GM19467 (cell line): Measurements from ENCODE around the gene LRP1B.

ENCODE experiments used
- ATAC-seq: cut with Tn5 transposase; IDR thresholded peaks from one replicate; pipeline ENCODE4 v1.9.1; 2021; ENCODE audit warnings: mild to moderate bottlenecking, moderate library complexity; ENCODE audit not compliant: unreplicated experiment

Gene LRP1B

DNA sequence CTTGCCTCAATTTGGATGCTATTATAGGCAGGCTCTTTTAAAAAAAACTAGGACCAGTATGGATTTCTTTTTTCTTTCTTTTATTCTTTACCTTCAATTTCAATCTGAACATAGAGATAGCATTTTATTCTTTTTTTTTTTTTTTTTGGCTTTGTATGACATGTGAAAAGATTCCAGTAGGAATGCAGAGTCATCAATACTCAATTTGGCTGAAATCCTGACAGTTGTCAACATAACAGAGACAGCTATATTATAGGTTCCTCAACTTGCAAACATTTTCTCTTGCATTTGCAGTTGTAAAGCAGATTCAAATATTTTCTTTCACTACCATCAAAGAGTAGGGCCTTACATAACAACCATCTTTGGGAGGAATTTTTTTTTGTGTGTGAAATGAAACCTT is 334.4 kb downstream of the LRP1B start:
- ATAC-seq = no peak

DNA sequence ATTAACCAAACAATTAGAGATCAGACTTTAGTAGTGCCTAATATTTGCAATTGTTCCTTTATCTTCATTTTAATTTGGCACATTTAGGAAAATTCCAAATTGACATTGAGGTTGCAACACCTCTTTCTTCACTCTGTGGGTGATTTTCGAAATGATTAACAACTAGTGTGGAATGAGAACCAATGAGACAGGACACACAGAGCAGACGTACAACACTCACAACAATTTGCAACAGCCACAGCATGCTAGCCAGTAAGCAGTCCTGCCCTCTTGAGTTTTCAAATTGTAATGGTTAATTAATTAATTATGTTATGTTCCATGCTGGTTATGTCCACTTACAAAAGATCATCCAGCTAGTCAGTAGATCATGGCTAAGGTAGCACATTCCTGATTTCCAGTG is 339.3 kb downstream of the LRP1B start:
- ATAC-seq = no peak

- ATAC-seq = no peak
These were observed 348.2 kb downstream of the LRP1B start for GRCh38 chr2:141782574-141782973.

DNA sequence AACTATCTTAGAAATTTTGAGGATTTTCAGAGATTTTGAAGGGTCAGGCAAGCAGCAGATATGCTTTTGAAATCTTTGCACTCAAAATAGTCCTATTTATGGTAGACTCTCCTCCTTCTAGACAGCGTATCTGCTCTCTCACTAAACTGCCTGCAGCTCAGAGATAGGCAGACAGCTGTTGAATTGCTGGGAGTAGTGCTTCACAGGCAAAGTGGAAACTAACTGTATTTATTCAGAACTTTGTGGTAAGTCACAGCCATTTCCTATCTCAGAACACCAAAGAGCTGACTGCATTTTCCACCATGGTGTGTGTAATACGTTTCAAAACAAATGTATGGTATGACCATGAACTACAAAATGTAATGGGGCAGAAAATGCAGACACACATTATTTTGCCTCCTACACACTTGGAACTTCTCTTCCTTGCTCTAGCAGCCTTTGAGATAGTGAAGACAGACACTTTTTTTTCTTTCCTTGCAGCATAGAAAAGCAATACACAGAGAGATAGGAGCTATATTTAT is 352.4 kb downstream of the LRP1B start:
- ATAC-seq = no peak

DNA sequence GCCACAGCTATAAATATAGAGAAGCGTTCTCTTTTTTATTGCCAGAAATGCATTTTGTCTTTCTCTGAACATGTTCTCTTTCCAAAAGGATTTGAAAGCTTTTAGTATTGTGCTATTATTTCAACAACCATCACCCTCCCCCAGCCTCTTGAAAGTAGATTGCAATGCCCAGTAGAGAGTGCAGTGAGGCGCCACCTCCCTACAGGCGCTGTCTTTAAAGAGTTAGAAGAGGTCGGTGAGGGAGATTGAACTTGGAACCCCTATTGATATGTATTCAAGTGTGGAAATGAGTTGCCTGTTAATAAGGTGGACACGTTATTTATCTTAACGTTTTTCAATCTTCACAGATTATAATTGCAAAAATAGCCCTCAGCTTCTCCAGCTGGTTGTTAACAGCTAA is 360.3 kb downstream of the LRP1B start:
- ATAC-seq = no peak

- ATAC-seq = no peak
These were observed 363.1 kb downstream of the LRP1B start for GRCh38 chr2:141767691-141768090.

GRCh38 chr2:141767051-141767450 is 363.8 kb downstream of the LRP1B start:
- ATAC-seq = no peak

GRCh38 chr2:141766225-141766624 is 364.6 kb downstream of the LRP1B start:
- no peak for ATAC-seq

GRCh38 chr2:141748616-141749015 is 382.2 kb downstream of the LRP1B start:
- no peak for ATAC-seq

DNA sequence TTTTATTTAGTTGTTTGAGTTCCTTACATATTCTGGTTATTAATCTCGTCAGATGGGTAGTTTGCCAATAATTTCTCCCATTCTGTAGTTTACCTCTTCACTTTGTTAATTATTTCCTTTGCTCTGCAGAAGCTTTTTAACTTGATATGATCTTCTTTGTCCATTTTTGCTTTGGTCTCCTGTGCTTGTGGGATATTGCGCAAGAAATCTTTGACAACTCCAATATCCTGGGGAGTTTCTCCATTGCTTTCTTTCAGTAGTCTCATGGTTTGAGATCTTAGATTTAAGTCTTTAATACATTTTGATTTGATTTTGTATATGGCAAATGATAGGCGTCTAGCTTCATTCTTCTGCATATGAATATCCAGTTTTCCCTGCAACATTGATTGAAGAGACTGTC is 389.2 kb downstream of the LRP1B start:
- ATAC-seq = no peak

DNA sequence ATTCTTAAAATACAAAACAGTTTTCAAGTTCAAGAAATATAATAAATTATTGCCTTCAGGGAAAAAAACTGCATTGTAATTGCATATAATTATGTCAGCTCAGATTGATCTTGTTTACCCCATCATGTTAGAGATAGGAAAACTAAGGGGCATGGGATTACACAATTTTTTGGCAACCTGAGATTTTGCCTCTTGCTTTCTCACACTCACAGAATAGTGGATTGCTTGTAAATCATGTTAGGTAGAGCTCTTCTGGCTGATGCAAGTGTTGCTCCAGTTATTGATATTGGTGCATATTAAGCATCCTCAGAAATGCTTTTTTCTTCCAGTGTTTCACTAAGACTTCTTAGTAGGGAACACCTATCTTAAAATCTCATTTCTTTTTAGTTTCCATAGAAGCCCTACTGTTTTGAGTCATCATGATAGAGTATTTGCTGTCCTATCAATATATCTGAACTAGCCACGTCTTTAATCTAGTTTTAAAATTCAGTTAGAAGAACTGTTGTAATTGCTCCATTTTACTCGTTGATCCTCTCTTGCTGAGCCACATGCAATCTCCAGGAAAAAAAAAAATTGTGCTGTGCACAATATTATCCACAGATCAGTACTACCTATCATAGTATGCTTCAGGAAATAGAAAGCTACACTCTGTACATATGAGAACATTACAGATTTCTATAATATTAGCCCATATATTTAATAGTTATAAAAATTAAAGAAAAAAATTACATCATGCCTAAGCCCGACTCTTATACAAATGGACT is 393.1 kb downstream of the LRP1B start:
- no peak for ATAC-seq

DNA sequence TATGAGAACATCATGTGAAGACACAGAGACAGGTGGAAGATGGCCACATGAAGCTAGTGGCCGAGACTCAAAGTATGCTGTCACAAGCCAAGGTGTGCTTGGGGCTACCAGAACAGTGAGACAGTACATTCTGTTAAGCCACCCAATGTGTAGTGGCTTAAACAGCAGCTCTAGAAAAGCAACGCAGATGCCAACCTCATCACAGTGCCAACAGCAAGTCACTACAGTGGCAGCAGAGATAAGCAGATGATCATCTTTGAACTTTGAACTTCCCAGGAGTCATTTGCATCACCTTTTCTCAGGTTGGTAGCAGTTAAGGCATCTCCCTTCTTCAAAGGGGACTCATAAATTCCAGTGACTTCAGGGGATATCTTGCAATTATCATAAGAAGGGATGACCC is 394.4 kb downstream of the LRP1B start:
- no peak for ATAC-seq

DNA sequence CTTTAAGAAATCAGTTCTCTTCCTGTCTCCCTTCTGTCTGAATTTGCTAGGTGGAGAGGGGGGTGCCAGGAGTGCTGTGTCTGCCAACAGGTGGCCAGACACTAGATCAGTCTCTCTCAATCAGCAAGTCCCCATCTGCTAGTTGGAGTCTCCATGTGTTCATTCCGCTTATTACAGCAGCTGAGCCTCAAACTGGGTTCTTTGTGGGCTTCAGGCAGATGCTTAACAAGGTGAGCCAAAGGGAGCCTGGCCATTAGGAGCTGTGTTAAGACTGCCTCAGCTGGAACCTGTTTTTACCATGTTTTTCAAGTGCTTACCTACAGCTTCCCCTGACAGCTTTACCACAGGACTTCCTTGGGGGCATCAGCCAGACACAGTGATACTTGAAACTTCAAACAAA is 401.9 kb downstream of the LRP1B start:
- ATAC-seq = no peak

GRCh38 chr2:141728142-141728541 is 402.7 kb downstream of the LRP1B start:
- no peak for ATAC-seq

DNA sequence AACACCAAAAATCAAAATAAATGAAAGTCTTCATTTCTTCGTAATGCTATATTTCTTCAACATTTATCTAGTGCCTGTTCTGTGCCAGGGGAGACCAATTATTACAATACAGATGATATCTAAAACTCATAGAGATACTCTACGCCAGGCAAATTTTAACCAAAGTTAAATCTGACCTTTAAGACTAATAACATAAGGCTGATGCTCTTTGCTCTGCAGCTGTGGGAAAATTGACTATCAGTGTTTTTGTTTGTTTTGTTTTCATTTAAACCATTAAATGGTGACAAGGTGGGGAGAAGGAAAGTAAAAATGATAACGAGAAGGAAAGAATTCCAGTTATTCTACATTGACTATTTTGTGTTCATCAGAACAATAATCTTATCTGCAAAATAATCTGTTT is 406.4 kb downstream of the LRP1B start:
- ATAC-seq = no peak

GRCh38 chr2:141723814-141724213 is 407.0 kb downstream of the LRP1B start:
- no peak for ATAC-seq

DNA sequence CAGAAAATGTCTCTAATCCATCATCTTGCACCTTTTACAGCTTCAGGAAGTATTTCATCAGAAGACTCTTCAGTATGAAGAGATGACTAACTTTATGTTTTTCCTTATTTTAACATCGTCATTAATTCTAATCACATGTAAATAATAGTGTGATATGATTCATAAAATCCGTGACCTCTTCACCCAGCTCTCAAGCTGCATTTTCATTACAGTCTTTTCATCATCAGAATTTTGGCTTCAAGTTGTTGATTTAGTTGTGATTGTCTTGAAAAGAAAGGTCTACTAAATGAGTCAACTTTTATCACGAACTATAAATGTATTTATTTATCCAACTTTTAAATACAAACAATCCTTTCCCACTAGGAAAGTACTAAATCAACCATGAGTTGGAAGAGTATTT is 410.3 kb downstream of the LRP1B start:
- no peak for ATAC-seq

- ATAC-seq = no peak
These were observed 416.3 kb downstream of the LRP1B start for GRCh38 chr2:141714496-141714895.

GRCh38 chr2:141711627-141712026 is 419.2 kb downstream of the LRP1B start:
- ATAC-seq = no peak

GRCh38 chr2:141710589-141711239 is 420.1 kb downstream of the LRP1B start:
- ATAC-seq = no peak

DNA sequence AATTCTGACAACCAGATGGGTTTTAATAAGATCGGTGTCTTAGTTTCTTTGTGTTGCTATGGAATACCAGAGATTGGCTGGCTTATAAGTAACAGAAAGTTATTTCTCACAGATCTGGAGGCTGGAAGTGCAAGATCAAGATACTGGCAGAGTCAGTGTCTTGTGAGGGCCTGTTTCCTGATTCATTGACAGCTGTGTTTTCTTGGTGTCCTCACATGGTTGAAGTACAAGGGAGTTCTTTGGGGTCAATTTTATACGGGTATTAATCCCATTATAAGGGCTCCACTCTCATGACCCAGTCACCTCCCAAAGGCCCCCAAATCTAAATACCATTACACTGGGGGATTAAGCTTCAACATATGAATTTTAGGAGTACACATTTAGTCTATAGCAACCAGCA is 421.1 kb downstream of the LRP1B start:
- no peak for ATAC-seq

- ATAC-seq = no peak
These were observed 423.3 kb downstream of the LRP1B start for GRCh38 chr2:141707486-141707885.
